HepG2 (cell line): ENCODE measurements around the gene NXN. TPM values are rescaled to one million over a fixed set of nuclear protein-coding genes. Genes with fewer than 3 reads are reported as not detected.

Experiments
- ATM ChIP-seq: fragments of 450-650 bp; IDR thresholded peaks from 2 replicates; pipeline ENCODE4 v1.7.1; 2017; ENCODE audit warnings: mild to moderate bottlenecking, borderline replicate concordance
- DPF2 ChIP-seq: sonication (generic); formaldehyde crosslinking; IDR thresholded peaks from 2 replicates; pipeline ENCODE4 v1.4.0; 2020; ENCODE audit warnings: mild to moderate bottlenecking, low read depth, missing genetic modification reagents, borderline replicate concordance
- ESRRA ChIP-seq: sonication (generic); formaldehyde crosslinking; IDR thresholded peaks from 2 replicates; pipeline ENCODE4 v1.5.1; 2020; ENCODE audit warnings: mild to moderate bottlenecking, low read depth, missing genetic modification reagents
- FOXK1 ChIP-seq: sonication (generic); formaldehyde crosslinking; IDR thresholded peaks from 2 replicates; pipeline ENCODE4 v1.4.0; 2020; ENCODE audit warnings: low read depth, missing genetic modification reagents, borderline replicate concordance
- GABPB1 ChIP-seq: IDR thresholded peaks from 2 replicates; pipeline ENCODE4 v1.6.1; 2016; ENCODE audit warnings: mild to moderate bottlenecking, missing genetic modification reagents, moderate library complexity, missing compliant biosample characterization
- IRF9 ChIP-seq: sonication (generic); formaldehyde crosslinking; IDR thresholded peaks from 2 replicates; pipeline ENCODE4 v1.8.0; 2022; ENCODE audit warnings: missing genetic modification reagents, mild to moderate bottlenecking, borderline replicate concordance
- MEIS2 ChIP-seq: sonication (generic); formaldehyde crosslinking; IDR thresholded peaks from 2 replicates; pipeline ENCODE4 v1.9.0; 2021; ENCODE audit warnings: mild to moderate bottlenecking, missing genetic modification reagents
- MXD1 ChIP-seq: sonication (generic); formaldehyde crosslinking; IDR thresholded peaks from 2 replicates; pipeline ENCODE4 v1.4.0; 2020; ENCODE audit warnings: mild to moderate bottlenecking, missing genetic modification reagents
- PPARG ChIP-seq: conservative IDR thresholded peaks from 2 replicates; pipeline ENCODE4 v1.6.1; 2016; ENCODE audit warnings: missing biosample characterization, missing genetic modification reagents
- SP5 ChIP-seq: IDR thresholded peaks from 2 replicates; pipeline ENCODE4 v1.6.1; 2016; ENCODE audit warnings: low read depth, borderline replicate concordance
- TAF1 ChIP-seq: sonication (generic); formaldehyde crosslinking; IDR thresholded peaks from 2 replicates; pipeline ENCODE4 v1.4.0; 2020; ENCODE audit warnings: missing genetic modification reagents
- ZBTB46 ChIP-seq: sonication (generic); formaldehyde crosslinking; IDR thresholded peaks from 2 replicates; pipeline ENCODE4 v1.4.0; 2020; ENCODE audit warnings: mild to moderate bottlenecking, missing genetic modification reagents, borderline replicate concordance
- ZEB1 ChIP-seq: IDR thresholded peaks from 2 replicates; pipeline ENCODE4 v1.6.1; 2012; ENCODE audit warnings: mild to moderate bottlenecking, low read depth, inconsistent platforms; ENCODE audit not compliant: insufficient replicate concordance
- ZNF20 ChIP-seq: sonication (generic); formaldehyde crosslinking; IDR thresholded peaks from 2 replicates; pipeline ENCODE4 v1.4.0; 2020; ENCODE audit warnings: mild to moderate bottlenecking, moderate library complexity, missing genetic modification reagents
- ZNF253 ChIP-seq: sonication (generic); formaldehyde crosslinking; IDR thresholded peaks from 2 replicates; pipeline ENCODE4 v1.8.0; 2022; ENCODE audit warnings: mild to moderate bottlenecking, missing genetic modification reagents, borderline replicate concordance
- ZNF414 ChIP-seq: sonication (generic); formaldehyde crosslinking; IDR thresholded peaks from 2 replicates; pipeline ENCODE4 v1.5.0; 2020; ENCODE audit warnings: missing genetic modification reagents
- ZNF546 ChIP-seq: sonication (generic); formaldehyde crosslinking; conservative IDR thresholded peaks from 2 replicates; pipeline ENCODE4 v1.8.1; 2023; ENCODE audit warnings: mild to moderate bottlenecking, missing genetic modification reagents
- ZNF713 ChIP-seq: sonication (generic); formaldehyde crosslinking; IDR thresholded peaks from 2 replicates; pipeline ENCODE4 v1.4.0; 2020; ENCODE audit warnings: mild to moderate bottlenecking, missing genetic modification reagents
- ZNF768 ChIP-seq: sonication (generic); formaldehyde crosslinking; IDR thresholded peaks from 2 replicates; pipeline ENCODE4 v1.4.0; 2020; ENCODE audit warnings: missing genetic modification reagents
- ZNF776 ChIP-seq: sonication (generic); formaldehyde crosslinking; IDR thresholded peaks from 2 replicates; pipeline ENCODE4 v1.4.0; 2020; ENCODE audit warnings: mild to moderate bottlenecking, missing genetic modification reagents
- polyA plus RNA-seq, 8 experiments: library from polyadenylated mRNA; depleted of rRNA in 3 of 8; stranded (reverse) in 7 of 8; unstranded in 1 of 8; fragments of >200 nt; fragmentation: Illumina TruSeq in 4 of 8; extraction: Trizol in 4 of 8; gene quantifications; 2 replicates each; pipeline versions ENCODE4 v1.2.1 to v1.2.3, GENCODE V29; 2011 to 2016; ENCODE audit warnings: low read depth in 4 of 8, missing spikeins in 1 of 8, mixed read lengths in 1 of 8; ENCODE audit not compliant: insufficient read depth in 1 of 8
- total RNA-seq, 5 experiments: library from RNA; depleted of rRNA; stranded (reverse); fragments of >200 nt; fragmentation: Illumina TruSeq; extraction: Trizol; gene quantifications; 2 replicates each; pipeline ENCODE4 v1.2.3, GENCODE V29; 2016; ENCODE audit warnings: low read depth in 1 of 5
- TF ChIP-seq, protein P1 (sequence below): sonication (generic); formaldehyde crosslinking; IDR thresholded peaks from 2 replicates; pipeline ENCODE4 v1.4.0; 2020; ENCODE audit warnings: missing genetic modification reagents
- TF ChIP-seq, protein P2 (sequence below), 2 experiments: sonication (generic) in 1 of 2; formaldehyde crosslinking in 1 of 2; IDR thresholded peaks; 2 replicates each; pipeline versions ENCODE4 v1.4.0 to v1.6.1; 2018 to 2020; ENCODE audit warnings: missing genetic modification reagents in 2 of 2, borderline replicate concordance in 1 of 2, low read depth in 1 of 2, mild to moderate bottlenecking in 1 of 2, missing biosample characterization in 1 of 2
- TF ChIP-seq, protein P3 (sequence below): sonication (generic); formaldehyde crosslinking; IDR thresholded peaks from 2 replicates; pipeline ENCODE4 v1.8.0; 2022; ENCODE audit warnings: missing genetic modification reagents, low read depth, mild to moderate bottlenecking, borderline replicate concordance

NXN gene
- total and polyA plus RNA-seq, 2 of the 13 experiments (the other 11 are each of a cell fraction or from before 2014, with no cell fraction given) = 22.2 to 24.3 TPM

GRCh38 chr17:801660-802059, 177.9 kb downstream of the NXN start (continued):
- TF ChIP-seq GABPB1 (CRISPR knock-in tag) (no peak), PPARG (CRISPR knock-in tag) (no peak), ZNF414 (CRISPR knock-in tag) (no peak), SP5 (CRISPR knock-in tag) (no peak), MEIS2 (CRISPR knock-in tag) (0 out of 2 replicates have a peak, but pooled peaks have one; percentile 11), TAF1 (CRISPR knock-in tag) (no peak), ZNF20 (CRISPR knock-in tag) (no peak), IRF9 (CRISPR knock-in tag) (no peak), ZNF768 (0 out of 2 replicates have a peak, but pooled peaks have one; percentile 55), ZBTB46 (CRISPR knock-in tag) (no peak), FOXK1 (CRISPR knock-in tag) (no peak), ZNF776 (CRISPR knock-in tag) (no peak), ZNF253 (CRISPR knock-in tag) (no peak), ZNF713 (no peak), ATM (no peak), ZNF546 (CRISPR knock-in tag) (no peak), DPF2 (CRISPR knock-in tag) (no peak), MXD1 (CRISPR knock-in tag) (no peak), ZEB1 (no peak), ESRRA (no peak)
- TF ChIP-seq, protein P1, sequence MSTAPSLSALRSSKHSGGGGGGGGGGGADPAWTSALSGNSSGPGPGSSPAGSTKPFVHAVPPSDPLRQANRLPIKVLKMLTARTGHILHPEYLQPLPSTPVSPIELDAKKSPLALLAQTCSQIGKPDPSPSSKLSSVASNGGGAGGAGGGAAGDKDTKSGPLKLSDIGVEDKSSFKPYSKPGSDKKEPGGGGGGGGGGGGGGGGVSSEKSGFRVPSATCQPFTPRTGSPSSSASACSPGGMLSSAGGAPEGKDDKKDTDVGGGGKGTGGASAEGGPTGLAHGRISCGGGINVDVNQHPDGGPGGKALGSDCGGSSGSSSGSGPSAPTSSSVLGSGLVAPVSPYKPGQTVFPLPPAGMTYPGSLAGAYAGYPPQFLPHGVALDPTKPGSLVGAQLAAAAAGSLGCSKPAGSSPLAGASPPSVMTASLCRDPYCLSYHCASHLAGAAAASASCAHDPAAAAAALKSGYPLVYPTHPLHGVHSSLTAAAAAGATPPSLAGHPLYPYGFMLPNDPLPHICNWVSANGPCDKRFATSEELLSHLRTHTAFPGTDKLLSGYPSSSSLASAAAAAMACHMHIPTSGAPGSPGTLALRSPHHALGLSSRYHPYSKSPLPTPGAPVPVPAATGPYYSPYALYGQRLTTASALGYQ (CRISPR knock-in tag) = no peak
- TF ChIP-seq, protein P2, sequence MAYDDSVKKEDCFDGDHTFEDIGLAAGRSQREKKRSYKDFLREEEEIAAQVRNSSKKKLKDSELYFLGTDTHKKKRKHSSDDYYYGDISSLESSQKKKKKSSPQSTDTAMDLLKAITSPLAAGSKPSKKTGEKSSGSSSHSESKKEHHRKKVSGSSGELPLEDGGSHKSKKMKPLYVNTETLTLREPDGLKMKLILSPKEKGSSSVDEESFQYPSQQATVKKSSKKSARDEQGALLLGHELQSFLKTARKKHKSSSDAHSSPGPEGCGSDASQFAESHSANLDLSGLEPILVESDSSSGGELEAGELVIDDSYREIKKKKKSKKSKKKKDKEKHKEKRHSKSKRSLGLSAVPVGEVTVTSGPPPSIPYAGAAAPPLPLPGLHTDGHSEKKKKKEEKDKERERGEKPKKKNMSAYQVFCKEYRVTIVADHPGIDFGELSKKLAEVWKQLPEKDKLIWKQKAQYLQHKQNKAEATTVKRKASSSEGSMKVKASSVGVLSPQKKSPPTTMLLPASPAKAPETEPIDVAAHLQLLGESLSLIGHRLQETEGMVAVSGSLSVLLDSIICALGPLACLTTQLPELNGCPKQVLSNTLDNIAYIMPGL (CRISPR knock-in tag; IDR thresholded peaks at IDR 0.05; ENCODE audit: borderline replicate concordance in 1 of 2, low read depth in 1 of 2) = no peak
- TF ChIP-seq, protein P3, sequence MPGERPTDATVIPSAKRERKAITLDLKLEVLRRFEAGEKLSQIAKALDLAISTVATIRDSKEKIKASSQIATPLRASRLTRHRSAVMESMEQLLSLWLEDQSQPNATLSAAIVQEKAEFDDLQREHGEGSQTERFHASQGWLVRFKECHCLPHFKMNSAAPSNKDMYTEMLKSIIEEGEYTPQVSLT (CRISPR knock-in tag) = no peak
